RCC 7860 (cell line): ENCODE data around the gene NUB1.

ENCODE experiments used
- DNase-seq: peaks from one replicate; pipeline ENCODE4 v3.0.0-alpha.2; 2015; ENCODE audit warnings: low spot score
- FAIRE-seq: peaks from 2 replicates; lab custom pipeline; 2012; peaks lifted over from hg19 to GRCh38; lab: Jason Lieb, UNC

NUB1 gene

DNA sequence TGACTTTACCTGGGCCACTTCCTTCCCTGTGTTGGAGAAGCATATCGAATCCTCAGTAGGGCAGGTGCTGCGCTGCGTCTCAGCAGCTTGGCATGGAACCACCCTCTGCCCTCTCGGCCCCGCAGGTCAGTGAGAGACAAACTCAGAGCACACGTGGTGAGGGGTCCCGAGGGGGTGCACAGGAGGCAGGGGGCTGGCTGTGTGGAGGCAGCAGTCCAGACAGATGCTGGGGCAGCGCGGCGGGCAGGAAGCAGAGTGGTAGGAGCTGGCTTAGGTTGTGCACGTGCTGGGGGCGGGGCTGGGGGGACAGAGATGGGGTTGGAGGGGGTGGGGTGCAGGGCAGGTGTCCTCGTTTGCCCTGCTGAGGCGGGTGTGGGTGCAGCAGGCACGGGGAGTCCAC lies 33.1 kb downstream of the NUB1 start:
- FAIRE-seq (no peak), DNase-seq (no peak)

GRCh38 chr7:151375530-151376217 lies 34.1 kb downstream of the NUB1 start:
- no peak for FAIRE-seq

DNA sequence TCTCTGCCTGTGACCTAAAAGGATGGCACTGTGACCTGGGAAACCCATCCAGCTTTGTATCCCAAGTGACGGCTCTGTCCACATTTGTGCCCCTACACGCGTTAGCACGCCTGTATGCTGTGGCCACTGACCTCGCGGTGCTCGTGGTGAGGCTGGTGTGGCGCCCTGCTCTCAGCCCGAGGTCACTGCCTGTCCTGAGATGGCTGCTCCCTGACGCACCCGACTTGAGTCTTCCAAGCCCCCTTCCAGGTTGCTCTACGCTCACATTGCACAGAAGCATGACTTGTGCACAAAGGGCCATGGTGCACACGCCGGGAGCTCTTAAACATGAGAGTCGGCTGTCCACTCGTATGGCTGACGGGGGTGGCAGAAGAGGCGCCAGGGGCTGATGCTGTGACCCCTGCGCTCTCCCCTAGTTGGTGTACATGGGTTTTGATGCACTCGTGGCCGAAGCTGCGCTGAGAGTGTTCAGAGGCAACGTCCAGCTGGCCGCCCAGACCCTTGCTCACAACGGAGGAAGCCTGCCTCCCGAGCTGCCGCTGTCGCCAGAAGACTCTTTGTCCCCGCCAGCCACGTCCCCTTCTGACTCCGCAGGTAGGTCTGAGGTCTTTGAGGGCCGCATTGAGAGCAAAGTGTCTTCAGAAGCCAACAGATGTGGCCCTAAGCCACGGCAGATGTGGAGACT lies 34.7 kb downstream of the NUB1 start:
- DNase-seq (no peak), FAIRE-seq (no peak)

More at GRCh38 chr7:151375530-151376217, 34.1 kb downstream of the NUB1 start:
- no peak for DNase-seq

DNA sequence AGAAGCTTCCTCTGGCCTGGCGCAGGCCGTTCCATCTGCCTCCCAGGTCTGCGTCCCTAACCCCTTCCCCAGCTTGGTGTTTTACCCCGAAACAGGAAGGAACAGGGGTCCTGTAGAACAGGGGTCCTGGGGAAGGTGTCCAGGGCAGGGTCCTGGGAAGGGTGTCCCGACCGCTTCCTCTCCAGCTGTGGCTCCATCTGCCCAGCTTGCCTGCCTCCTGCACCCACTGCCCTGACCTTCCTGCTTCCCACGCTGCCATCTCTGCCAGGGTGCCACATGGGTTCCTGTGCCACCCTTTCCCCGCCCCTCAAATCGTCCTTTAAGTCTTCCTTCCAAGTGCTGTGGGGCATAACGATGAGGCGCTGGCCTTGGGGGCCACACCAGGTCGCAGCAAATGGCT lies 35.8 kb downstream of the NUB1 start:
- FAIRE-seq: no peak
- no peak for DNase-seq

DNA sequence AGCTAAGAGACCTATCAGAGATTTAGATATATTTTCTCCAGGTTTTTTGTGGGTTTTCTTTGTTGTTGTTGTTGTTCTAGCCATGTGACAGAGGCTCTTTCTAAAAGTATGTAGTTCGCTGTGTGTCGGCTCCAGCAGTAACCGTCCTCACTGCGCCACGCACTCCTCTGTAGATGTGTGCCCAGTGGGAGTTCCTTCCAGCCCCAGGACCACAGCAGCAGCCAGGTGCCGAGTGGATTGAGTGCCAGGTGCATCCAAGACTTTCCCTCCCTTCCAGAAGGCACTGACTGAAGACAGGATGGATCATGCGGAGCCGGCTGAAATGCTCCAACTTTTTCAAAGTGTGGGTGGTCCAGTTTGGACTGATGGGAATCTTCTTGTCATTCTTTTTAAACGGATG lies 36.4 kb downstream of the NUB1 start:
- FAIRE-seq: no peak

DNA sequence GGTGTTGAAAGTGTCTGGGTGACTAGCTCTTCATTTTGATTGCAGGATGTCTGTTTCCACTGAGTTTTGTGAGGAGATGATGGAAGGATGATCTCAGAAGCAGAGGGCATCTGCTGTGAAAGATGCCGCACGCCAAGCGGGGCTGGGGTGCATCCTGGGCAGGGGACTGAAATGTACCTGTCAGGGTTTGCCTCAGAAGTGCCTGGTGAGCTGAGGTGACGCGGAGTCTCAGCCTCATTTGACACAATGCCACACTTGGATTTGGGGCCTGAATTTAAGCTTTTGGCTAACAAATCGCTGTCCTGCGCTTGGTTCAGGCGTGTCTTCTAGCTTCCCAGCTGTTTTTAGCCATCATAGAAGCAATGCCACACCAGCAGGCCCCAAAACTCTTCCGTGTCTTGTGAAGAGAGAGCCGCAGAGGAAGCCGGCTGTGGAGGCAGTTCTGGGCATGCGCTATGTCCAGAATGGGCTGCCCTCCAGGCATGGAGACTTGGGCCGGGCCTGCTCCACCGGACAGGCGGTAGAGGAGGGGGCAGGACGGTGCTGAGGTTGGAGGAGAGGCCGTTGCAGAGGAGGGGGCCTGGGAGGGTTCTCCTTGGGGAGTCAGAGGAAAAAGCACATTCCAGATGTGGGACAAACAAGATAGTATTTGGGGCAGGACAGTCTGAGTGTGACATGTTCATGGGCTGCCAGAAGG lies 37.0 kb downstream of the NUB1 start:
- no peak for FAIRE-seq
- DNase-seq: no peak

More for the DNA sequence above, 36.4 kb downstream of the NUB1 start:
- DNase-seq: no peak

- DNase-seq (no peak), FAIRE-seq (no peak)
Measured at GRCh38 chr7:151379193-151379520, 37.5 kb downstream of the NUB1 start.

DNA sequence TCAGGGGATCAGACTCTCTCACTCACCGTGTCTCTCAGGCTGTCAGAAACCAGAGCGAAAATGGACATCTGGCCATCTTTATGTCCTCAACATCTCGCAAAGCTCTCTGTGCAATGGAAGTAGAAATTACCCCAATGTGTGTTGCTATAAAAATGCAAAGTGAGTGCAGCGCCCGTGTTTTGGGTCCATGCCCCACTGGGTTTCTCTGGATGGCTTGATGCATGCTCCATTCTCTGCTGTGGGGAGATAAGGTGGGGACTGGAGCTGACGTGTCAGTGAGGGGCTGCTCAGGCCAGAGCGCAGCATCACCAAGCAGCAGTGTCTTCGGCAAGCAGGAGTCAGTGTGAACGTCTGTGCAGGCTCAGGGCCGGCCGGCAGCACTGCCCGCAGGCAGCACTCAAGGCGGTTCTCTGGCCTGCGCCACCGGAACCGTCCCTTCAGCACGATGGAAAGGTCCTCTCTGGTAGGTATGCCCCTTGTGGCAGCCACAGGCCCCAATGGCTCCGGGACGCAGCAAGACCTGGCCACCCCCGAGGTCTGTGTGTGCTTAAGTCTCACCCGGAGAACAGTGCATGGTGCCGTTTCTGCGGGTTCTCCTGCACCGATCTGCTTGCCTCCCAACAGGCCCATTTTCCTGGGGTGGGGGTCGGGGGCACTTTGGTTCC lies 38.1 kb downstream of the NUB1 start:
- DNase-seq: no peak
- FAIRE-seq: no peak

DNA sequence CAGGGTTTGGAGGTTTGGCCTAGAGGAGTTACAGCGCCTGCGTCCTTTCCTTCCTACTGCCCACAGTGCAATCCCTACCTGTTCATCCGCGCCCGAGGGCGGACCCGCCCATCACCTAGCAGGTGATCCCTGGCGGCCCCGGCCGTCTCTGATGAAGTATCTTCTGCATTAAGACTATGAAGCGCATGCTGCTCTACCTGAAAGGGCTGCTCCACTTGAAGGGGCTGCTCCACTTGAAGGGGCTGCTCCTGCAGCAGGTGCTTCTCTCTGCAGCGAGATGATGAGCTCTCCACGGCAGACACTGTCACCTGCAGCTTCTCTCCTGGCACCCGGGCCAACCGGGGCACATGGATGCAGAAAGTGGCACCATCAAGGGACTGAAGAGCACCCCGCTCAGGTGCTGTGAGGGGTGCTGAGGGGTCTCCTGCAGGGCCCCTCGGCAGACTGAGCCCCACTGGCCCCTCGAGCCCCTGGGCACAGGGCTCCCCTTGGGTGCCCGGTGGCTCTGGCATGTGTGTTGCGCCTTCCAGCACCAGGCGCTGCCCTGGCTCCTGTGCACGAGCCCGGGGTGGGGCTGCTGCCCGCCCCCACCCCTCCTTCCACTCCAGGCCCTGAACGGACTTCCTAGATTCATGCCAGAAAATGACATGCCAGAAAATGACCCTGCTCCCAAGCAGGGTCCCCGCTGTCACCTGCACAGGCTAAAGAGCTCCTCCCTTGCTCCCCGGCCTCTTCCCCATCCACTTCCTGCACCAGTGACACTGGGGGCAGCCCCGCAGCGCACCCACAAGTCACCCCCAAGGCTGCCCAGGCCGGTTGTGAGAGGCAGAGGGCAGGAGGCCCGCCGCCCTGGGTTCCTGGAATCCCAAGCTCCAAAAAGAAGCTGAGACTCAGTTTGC lies 38.8 kb downstream of the NUB1 start:
- no peak for FAIRE-seq

GRCh38 chr7:151381098-151381347 lies 39.4 kb downstream of the NUB1 start:
- FAIRE-seq: no peak
- no peak for DNase-seq

More for the DNA sequence above, 38.8 kb downstream of the NUB1 start:
- DNase-seq: no peak

DNA sequence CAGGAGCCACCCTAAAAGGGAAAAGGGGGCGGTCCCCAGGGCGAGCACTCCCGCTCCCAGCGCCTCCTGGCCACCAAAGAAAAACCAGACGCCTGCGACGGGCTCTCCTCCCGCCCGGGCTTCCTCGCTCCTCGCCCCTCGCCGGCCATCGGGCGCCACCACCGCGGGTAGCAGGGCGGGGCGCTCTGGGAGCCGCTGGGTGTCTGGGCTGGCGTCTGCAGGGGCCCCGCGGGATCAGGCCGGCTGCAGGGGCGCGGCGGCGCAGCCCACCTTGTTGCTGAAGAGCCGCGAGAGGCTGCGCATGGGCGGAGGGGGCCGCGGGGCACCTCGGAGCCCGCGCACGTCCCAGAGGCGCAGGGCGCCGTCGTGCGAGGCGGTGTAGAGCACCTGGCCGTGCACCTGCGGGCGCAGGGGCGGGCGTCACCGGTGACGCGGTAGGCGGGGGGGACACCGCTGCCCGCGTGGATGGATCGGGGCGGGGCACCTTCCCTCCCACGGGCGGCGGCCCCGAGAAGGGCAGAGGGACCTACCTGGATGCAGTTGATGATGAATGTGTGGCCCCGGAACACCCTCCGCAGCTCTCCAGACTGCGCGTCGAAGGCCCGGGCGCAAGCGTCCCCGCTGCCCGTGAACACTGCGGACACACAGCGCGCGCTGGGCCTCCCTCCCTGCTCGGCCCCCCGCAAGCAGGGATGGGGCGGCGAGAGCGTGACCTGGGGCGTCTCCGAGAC lies 39.9 kb downstream of the NUB1 start:
- no peak for FAIRE-seq
- DNase-seq: no peak

- FAIRE-seq (no peak), DNase-seq (no peak)
Measured at GRCh38 chr7:151382079-151382885, 40.7 kb downstream of the NUB1 start.

DNA sequence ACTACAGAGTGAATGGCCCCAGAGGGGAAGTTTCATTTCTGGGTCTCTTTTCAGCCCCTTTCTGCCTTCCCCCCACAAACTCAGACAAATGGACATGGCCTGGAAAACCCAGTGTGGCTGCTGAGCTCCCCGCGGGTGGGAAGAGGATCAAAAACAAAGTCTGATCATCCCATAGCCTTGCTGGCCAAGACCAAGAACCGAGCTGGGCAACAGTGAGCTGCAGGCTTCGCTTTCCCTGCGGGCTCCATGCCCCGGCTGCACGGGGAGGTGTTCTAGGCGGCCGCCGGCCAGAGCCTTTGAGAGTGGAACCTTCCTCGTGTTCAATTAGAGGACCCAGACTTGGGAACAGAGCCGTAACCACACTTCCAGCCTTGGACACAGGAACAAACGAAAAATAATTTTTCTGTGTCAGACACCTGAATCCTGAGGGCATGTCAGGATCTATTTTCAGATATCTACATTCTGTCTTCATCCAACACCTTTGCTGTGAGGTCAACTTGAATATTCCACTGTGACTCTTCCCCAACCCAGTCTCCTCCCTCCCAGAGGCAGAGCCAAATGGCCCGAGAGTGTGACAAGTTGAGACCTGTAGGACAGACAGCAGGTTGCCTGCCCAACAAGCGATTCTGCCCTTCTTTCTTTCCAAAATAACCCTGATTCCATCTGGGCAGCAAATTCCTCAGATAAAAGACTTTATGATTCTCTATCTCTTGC lies 42.2 kb downstream of the NUB1 start:
- FAIRE-seq: no peak
- no peak for DNase-seq

- FAIRE-seq (no peak), DNase-seq (no peak)
Measured at GRCh38 chr7:151384352-151384697, 42.7 kb downstream of the NUB1 start.

GRCh38 chr7:151384776-151385625 lies 43.4 kb downstream of the NUB1 start:
- no peak for FAIRE-seq
- DNase-seq: no peak

DNA sequence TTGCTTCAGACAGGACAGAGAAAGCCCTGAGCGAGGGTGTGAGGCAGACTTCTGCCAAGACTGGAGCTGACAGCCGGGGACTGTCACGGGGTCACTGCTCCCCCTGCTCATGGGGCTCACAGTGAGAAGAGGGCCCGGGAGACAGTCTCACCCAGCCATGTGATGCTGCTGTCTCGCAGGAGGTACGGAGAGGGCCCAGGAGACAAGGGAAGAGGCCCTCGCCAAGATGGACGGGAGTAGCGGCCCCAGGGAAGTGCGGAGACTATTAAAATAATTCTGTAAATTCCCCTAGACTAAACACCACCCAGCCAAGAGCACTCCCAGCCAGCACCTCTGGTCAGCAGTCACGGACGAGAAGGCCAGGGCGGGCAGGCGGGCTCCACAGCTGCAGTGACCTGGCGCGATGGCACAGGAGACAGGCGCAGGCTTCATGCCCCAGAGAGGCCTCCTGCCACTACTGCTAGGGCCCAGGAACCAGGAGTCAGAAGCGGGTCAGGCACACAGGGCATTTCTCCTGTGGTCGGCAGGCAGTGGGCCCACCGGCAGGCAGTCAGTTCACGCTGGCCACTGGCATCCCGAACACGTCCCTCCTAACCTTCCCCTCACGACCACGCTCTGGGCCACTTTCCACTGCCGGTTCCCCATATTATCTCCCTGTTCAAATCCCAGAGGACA lies 44.2 kb downstream of the NUB1 start:
- DNase-seq (no peak), FAIRE-seq (no peak)
